Stimulated activated CD4-positive, alpha-beta T cell treated with anti-CD3 and anti-CD28 coated beads, Interleukin-2, amount 100 ng/mL, for 48 hours (primary cell): ENCODE results near the gene TP53I13.
A peak's percentile ranks its signal among the peaks of the same experiment; 100 is the strongest.

ENCODE experiments used
- DNase-seq, 2 donors: peaks; one replicate each; pipeline ENCODE4 v3.0.0-alpha.2; 2020

Gene TP53I13

GRCh38 chr17:29594519-29595090, 26.1 kb downstream of the TP53I13 start:
- DNase-seq = no peak

GRCh38 chr17:29595107-29595942, 26.8 kb downstream of the TP53I13 start:
- no peak for DNase-seq

- no peak for DNase-seq
Measured at GRCh38 chr17:29595943-29596774, 27.7 kb downstream of the TP53I13 start.

- DNase-seq = no peak
Measured at GRCh38 chr17:29596811-29597210, 28.3 kb downstream of the TP53I13 start.

- no peak for DNase-seq
Measured at GRCh38 chr17:29597361-29598172, 29.1 kb downstream of the TP53I13 start.

- no peak for DNase-seq
Measured at GRCh38 chr17:29603109-29603674, 34.7 kb downstream of the TP53I13 start.

GRCh38 chr17:29607557-29608195, 39.2 kb downstream of the TP53I13 start:
- DNase-seq = no peak

- DNase-seq = no peak
Measured at GRCh38 chr17:29608986-29609385, 40.5 kb downstream of the TP53I13 start.

GRCh38 chr17:29610395-29610794, 41.9 kb downstream of the TP53I13 start:
- no peak for DNase-seq

GRCh38 chr17:29611351-29612093, 43.0 kb downstream of the TP53I13 start:
- no peak for DNase-seq

- DNase-seq = no peak
Measured at GRCh38 chr17:29612094-29612403, 43.5 kb downstream of the TP53I13 start.

DNA sequence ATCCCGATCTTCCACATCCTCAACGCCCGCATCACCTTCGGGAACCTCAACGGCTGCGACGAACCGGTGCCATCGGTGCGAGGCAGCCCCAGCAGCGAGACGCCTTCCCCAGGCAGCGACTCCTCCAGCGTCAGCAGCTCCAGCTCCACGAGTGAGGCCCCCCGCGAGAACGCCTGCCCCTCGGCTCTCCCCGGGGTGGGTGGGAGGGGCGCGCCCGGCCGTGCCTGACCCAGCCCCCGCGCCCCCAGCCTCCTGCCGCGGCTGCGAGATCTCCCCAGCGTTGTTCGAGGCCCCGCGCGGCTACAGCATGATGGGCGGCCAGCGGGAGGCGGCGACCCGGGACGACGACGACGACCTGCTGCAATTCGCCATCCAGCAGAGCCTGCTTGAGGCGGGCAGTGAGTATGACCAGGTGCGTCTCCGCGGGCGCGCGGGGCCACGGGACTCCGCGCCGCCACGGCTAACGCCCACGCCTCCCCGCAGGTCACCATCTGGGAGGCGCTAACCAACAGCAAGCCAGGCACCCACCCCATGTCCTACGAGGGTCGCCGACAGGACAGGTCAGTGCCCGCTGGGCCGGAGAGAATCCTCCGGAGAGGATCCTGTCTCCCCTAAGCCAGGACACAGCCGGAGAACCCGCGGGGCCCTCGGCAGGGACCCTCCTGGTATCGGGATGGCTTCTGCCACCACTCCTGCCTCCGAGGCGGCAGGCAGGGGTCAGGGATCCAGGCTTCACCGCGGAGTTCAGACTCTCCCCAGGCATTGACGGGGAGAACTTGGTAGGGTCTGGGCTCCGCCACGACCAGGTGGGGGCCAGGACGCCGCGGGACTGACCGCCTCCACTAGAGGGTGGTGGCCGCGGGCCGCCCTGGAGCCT, 44.1 kb downstream of the TP53I13 start:
- no peak for DNase-seq

GRCh38 chr17:29613352-29613837, 44.9 kb downstream of the TP53I13 start:
- DNase-seq = peak; percentile 99

DNA sequence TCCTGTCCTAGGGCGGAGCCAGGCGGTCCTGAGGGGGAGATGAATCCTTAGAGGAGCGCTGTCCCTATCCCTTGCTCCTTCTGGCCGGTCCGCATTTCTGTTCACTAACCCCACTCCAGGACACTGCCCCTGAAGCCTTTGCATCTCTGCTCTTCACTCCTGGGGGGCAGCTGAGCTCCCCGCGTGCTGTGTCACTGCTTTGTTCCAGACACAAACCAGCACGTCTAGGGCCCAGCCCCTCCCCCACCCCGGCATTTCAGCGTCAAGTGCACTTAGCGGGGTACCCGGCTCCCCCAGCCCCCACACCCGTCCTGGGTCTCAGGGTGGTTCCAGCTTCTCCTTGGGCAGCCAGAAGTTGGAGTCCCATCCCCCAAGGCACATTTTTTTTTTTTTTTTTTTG, 45.4 kb downstream of the TP53I13 start:
- no peak for DNase-seq

DNA sequence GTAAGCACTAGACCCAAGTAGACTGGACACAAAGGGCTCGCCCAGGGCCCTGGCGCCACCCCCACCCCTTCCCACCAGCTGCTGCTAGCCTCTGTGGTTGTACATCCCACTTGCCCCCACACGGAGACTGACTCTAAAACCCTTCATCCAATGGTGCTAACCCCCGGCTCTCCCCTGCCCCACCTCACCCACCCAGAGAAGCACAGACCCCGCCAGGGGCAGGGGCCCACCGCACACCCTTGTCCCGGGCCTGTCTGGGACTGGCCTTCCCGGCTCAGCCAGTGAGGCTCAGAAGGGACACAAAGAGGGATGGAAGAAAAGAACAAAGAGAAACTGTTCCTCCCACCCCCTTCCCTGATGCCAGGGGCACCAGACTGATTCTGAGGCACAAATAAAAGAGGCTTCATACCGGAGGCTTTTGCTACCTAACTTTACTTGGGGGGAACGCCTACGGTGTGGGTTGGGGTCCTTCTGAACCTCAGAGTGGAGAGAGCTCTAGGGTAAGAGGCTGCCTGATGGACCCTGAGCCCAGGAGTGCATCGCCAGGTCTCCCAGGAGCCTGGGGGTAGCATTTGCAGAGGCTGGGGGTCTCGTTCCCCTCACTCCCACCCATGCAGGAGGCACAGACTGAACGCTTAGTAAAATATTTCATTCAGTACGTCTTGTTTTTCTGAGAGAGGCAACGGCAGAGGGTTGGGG, 46.0 kb downstream of the TP53I13 start:
- no peak for DNase-seq

DNA sequence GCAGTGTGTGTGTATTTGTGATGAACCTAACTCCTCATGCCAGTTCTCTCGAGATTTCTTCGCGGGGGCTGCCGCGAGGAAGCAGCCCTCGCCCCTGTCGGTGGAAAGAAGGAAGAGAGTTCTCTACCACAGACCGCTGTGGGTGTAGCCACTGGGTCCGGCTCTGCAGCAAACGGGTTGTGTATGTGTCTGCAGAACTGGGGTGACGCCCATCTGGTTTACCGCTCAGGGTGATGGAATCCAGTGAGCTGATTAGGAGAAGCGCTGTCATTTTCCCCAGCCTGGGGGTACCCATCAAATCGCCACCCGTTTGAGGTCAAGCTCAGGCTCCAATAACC, 46.5 kb downstream of the TP53I13 start:
- peak in 1 of 2 donors; percentile 29 for DNase-seq

- peak; percentile 81 to 82 for DNase-seq
Measured at GRCh38 chr17:29615492-29616299, 47.2 kb downstream of the TP53I13 start.

DNA sequence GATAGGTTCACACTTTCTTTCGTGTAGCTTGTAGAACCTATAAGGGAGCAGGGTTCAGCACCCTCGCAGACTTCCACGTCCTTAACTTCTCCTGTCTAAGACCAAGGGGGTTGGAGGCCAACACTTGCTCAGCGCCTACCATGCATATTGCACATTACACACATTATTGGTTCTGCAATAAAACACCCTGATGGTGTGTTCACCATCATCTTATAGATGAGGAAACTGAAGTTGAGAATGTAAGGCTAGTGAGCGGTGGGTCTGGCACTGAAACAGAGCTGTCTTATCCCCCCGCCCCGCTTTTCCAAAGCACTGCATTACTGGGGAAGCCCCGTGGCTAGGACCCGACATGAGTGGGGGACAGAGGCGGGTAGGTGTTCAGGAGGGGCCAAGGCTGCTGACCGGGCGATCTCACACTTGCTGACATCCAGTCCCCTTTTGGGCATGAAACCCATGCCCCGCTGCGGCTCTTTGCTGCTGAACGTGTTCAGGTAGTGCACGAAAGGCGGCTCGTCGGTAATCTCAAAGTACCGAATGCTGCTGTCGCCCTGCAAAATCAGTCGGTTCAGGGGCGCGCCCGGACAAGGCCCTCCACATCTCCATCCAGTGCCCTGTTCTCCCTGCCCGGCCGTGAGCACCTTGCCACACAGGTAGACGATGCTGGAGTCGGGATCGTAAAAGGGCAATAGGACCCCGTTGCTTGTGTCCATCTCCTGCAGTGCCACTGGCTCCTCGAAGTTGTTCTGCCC, 48.0 kb downstream of the TP53I13 start:
- no peak for DNase-seq
